Psoas muscle (tissue), 8 donors: ENCODE results near the gene PPP5C. TPM values are rescaled to one million over a fixed set of nuclear protein-coding genes. Genes with fewer than 3 reads are reported as not detected.
A peak's percentile ranks its signal among the peaks of the same experiment; 100 is the strongest.

Experiments
- ATAC-seq, 4 donors: fragments of 200-7000 bp; cut with Tn5 transposase; one replicate each; pipeline ENCODE4 v1.9.1; 2020; ENCODE audit warnings: moderate library complexity in 3 of 4, mild to moderate bottlenecking in 2 of 4
- DNase-seq, 2 donors: peaks; one replicate each; pipeline ENCODE4 v3.0.0-alpha.2; 2020
- H3K27ac ChIP-seq: fragments of 200-600 bp; one replicate; pipeline ENCODE4 v1.8.0; 2022
- H3K27me3 ChIP-seq, 3 donors: fragments of 200-600 bp in 1 of 3; one replicate each; pipeline versions ENCODE4 v1.6.1 to v1.8.0; 2013 to 2022; ENCODE audit warnings: low read length in 2 of 3, mild to moderate bottlenecking in 2 of 3, moderate library complexity in 1 of 3; ENCODE audit not compliant: insufficient read depth in 3 of 3
- H3K36me3 ChIP-seq, 2 donors: fragments of 200-600 bp in 1 of 2; one replicate each; pipeline versions ENCODE4 v1.6.1 to v1.8.0; 2013 to 2022; ENCODE audit warnings: low read depth in 1 of 2, mild to moderate bottlenecking in 1 of 2, moderate library complexity in 1 of 2; ENCODE audit not compliant: insufficient read depth in 1 of 2
- H3K4me1 ChIP-seq: fragments of 200-600 bp; one replicate; pipeline ENCODE4 v1.8.0; 2022
- H3K4me3 ChIP-seq: fragments of 200-600 bp; one replicate; pipeline ENCODE4 v1.8.0; 2022; ENCODE audit warnings: mild to moderate bottlenecking
- H3K9me3 ChIP-seq: fragments of 200-600 bp; one replicate; pipeline ENCODE4 v1.8.0; 2022
- WGBS, 3 donors: extraction: QIAGEN DNeasy Blood & Tissue Kit; methylation state at CpG; one replicate each; pipeline versions ENCODE4 v1.1.6 to v1.1.7; 2013; 5-methylcytosine and 5-hydroxymethylcytosine counted together
- intact Hi-C, 2 donors: fragments of 100-400 bp; cut with DNase I; formaldehyde crosslinking; loops; one replicate each; pipeline versions ENCODE4 v1.11.0 to v1.14.2; 2022
- polyA plus RNA-seq, 3 donors: library from polyadenylated mRNA; stranded (reverse); fragments of 200-250 nt; gene quantifications; one replicate each; pipeline ENCODE4 v1.2.3, GENCODE V29; 2013
- total RNA-seq, 4 donors: library from RNA; stranded (reverse); fragmentation: NEBNext Ultra II Directional in 2 of 4; extraction: Animal tissue kit (Norgen Biotek cat#: 25700) in 2 of 4; gene quantifications; one replicate each; pipeline versions ENCODE4 v1.2.1 to v1.2.4, GENCODE V29; 2021 to 2023
- TF ChIP-seq, protein P1 (sequence below): fragments of 200-600 bp; IDR thresholded peaks from one replicate; pipeline ENCODE4 v1.8.0; 2022; ENCODE audit warnings: antibody characterized with exemption
- donor health status: healthy with polysubstance abuse.
- donor health status: DM: no; HTN: no; CAD: no; lungs with moderate emphysema.
- donor health status: Bipolar disorder and iron deficiency.
- donor health status: healthy.
- donor health status: DM: yes; HTN: yes; CAD: no.
- donor health status: DM: no; HTN: no; CAD: no.
- donor health status: DM: no; HTN: no; CAD: no.
- donor health status: DM: yes; HTN: yes; CAD: no.

The PPP5C gene
- total and polyA plus RNA-seq, 7 donors: 39.7 to 73.6 (median 51.9) TPM

DNA sequence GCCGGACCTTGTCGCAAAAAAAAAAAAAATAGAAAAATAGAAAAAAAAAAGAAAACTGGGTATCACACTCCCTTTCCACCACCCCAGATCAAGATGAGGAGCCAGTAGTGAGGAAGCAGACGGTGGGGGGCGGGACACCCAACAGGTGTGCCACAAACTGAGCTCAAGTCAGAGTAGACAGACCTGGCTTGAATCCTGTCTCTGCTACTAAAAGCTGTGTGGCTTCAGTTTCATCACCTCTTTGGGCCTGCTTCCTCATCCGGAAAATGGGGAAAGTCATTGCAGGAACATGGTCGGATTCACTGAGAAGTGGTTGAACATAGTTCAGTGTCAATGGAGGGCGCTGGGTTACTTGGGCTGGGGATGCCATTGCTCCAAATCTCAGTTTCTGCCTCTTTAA, 47.2 kb upstream of the PPP5C start:
- H3K4me1 ChIP-seq: no peaks in the 10 kb centered on the region
- peak overlapping the region; percentile 59 for H3K4me3 ChIP-seq
- peak in 1 of 2 donors; percentile 8 for DNase-seq
- 41 to 68% (median 50%) methylated on average over 5 to 7 of the region's 7 CpGs for WGBS, 3 donors
- H3K36me3 ChIP-seq: no peaks in the 10 kb centered on the region
- intact Hi-C loops: no loop called here
- H3K27ac ChIP-seq: peak overlapping the region; percentile 74
- no peaks in the 10 kb centered on the region for H3K9me3 ChIP-seq
- no peak for ATAC-seq
- peaks cover 0 to 52% (median 2%) of the 10 kb centered on the region in 3 donors for H3K27me3 ChIP-seq
- TF ChIP-seq, protein P1, sequence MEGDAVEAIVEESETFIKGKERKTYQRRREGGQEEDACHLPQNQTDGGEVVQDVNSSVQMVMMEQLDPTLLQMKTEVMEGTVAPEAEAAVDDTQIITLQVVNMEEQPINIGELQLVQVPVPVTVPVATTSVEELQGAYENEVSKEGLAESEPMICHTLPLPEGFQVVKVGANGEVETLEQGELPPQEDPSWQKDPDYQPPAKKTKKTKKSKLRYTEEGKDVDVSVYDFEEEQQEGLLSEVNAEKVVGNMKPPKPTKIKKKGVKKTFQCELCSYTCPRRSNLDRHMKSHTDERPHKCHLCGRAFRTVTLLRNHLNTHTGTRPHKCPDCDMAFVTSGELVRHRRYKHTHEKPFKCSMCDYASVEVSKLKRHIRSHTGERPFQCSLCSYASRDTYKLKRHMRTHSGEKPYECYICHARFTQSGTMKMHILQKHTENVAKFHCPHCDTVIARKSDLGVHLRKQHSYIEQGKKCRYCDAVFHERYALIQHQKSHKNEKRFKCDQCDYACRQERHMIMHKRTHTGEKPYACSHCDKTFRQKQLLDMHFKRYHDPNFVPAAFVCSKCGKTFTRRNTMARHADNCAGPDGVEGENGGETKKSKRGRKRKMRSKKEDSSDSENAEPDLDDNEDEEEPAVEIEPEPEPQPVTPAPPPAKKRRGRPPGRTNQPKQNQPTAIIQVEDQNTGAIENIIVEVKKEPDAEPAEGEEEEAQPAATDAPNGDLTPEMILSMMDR: no peak

DNA sequence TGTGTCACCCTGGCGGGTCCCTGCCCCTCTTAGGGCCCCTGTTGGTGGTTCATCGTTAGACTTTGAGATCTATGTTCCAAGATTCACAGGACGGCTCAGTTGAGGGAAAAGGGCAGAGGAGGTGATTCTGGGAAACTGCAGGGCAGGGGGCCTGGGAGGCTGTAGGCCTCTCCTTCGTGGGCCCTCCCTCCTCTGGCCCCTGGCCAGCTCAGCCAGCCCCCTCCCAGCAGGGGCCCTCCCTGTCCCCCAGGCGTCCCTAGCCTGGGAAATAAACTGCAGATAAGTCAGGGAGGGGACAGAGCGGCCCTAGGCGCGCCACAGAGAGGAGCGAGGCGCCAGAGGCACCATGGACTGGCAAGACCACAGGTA, 43.6 kb upstream of the PPP5C start:
- WGBS, 3 donors: 72 to 79% (median 76%) methylated on average over 7 to 10 of the region's 10 CpGs

DNA sequence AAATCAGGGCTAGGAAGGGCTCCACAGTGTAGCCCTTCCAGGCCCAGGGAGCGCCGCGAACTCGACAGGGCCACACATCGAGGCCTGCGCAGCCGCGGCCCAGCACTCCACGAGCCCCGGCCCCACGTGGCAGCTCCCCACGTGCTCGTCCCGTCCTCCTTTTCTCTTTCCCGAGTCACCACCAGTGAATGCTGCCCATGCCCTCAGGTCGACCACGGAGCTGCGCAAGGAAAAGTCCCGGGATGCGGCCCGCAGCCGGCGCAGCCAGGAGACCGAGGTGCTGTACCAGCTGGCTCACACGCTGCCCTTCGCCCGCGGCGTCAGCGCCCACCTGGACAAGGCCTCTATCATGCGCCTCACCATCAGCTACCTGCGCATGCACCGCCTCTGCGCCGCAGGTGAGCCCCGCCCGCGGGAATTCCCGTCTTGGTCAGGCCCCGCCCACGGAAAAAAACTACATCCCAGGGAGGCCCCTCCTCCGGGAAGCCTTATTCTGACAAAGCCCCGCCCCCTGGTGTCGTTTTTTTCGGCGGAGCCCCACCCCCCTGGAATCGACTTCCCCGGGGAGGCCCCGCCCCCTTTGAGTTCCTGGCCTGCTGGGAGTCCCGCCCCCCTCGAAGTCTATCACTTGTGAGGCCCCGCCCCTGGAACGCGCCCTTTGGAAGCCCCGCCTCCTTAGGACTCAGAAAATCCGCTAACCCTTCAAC, 43.0 kb upstream of the PPP5C start:
- intact Hi-C loops: no loop called here
- 55 to 60% (median 59%) methylated on average over 44 to 56 of the region's 56 CpGs for WGBS, 3 donors
- Histone ChIP-seq H3K27ac (no peak overlapping the region), H3K9me3 (no peaks in the 10 kb centered on the region), H3K4me1 (no peaks in the 10 kb centered on the region), H3K27me3 (peaks cover 0 to 25% (median 2%) of the 10 kb centered on the region in 3 donors), H3K4me3 (no peak overlapping the region), H3K36me3 (peaks cover 0 to 3% of the 10 kb centered on the region in 2 donors)
- TF ChIP-seq, protein P1: no peak
- no peak for ATAC-seq
- DNase-seq: peak; percentile 55 to 73

More for the DNA sequence above, 43.6 kb upstream of the PPP5C start:
- intact Hi-C loops: no loop called here
- TF ChIP-seq, protein P1: no peak
- H3K27ac ChIP-seq: no peak overlapping the region
- peak in 1 of 2 donors; percentile 24 for DNase-seq
- H3K4me1 ChIP-seq: no peaks in the 10 kb centered on the region
- peaks cover 0 to 30% (median 2%) of the 10 kb centered on the region in 3 donors for H3K27me3 ChIP-seq
- ATAC-seq: no peak
- no peaks in the 10 kb centered on the region for H3K9me3 ChIP-seq
- no peak overlapping the region for H3K4me3 ChIP-seq
- H3K36me3 ChIP-seq: peaks cover 0 to 3% of the 10 kb centered on the region in 2 donors

DNA sequence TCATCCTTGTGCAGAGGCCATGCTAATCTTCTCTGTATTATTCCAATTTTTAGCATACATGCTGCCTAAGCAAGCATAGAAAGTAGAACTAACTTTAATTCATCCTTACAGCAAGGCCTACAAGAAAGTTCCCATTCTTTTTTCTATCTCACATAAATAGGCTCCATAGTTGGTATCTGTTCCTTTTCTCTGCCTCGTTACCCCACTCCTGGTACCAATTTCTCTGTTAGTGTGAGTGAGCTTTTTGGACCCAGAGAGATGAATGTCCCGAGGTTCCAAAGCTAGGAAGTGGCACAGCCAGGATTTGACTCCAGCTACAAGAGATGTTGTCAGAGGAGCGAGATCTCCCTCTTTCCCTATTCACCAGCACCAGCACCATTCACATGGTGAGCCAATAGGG, 40.4 kb upstream of the PPP5C start:
- no peaks in the 10 kb centered on the region for H3K9me3 ChIP-seq
- DNase-seq: no peak
- H3K4me1 ChIP-seq: no peaks in the 10 kb centered on the region
- intact Hi-C loops: no loop called here
- WGBS, 3 donors: 92 to 93% (median 92%) methylated on average over 3 of the region's 3 CpGs
- H3K4me3 ChIP-seq: no peak overlapping the region
- TF ChIP-seq, protein P1: no peak
- H3K27ac ChIP-seq: no peak overlapping the region
- H3K27me3 ChIP-seq: peaks cover 0 to 5% (median 0%) of the 10 kb centered on the region in 3 donors
- peaks cover 0 to 3% of the 10 kb centered on the region in 2 donors for H3K36me3 ChIP-seq
- ATAC-seq: no peak
